Measurements from ENCODE around the gene PDE8A.

The PDE8A gene

DNA sequence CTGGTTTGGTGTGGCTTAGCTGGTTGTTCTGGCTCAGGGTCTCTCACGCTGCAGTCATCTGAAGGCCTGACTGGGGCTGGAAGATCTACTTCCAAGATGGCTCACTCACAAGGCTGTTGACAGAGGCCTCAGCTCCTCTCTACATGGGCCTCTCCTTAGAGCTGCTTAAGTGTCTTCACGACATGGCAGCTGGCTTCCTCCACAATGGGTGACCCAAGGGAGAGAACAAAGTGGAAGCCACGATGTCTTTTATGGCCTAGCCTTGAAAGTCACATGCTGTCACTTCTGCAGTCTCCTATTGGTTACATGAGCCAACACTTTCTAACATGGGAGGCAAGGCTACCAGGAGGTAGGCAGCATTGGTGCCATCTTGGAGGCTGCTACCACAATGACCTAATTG is 13.4 kb upstream of the PDE8A start (continued):
- TF ChIP-seq, protein P1, sequence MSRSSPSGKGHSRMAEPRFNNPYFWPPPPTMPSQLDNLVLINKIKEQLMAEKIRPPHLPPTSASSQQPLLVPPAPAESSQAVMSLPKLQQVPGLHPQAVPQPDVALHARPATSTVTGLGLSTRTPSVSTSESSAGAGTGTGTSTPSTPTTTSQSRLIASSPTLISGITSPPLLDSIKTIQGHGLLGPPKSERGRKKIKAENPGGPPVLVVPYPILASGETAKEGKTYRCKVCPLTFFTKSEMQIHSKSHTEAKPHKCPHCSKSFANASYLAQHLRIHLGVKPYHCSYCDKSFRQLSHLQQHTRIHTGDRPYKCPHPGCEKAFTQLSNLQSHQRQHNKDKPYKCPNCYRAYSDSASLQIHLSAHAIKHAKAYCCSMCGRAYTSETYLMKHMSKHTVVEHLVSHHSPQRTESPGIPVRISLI (tag by site-specific recombination; IDR thresholded peaks at IDR 0.05), result no peak
- TF ChIP-seq, protein P2, sequence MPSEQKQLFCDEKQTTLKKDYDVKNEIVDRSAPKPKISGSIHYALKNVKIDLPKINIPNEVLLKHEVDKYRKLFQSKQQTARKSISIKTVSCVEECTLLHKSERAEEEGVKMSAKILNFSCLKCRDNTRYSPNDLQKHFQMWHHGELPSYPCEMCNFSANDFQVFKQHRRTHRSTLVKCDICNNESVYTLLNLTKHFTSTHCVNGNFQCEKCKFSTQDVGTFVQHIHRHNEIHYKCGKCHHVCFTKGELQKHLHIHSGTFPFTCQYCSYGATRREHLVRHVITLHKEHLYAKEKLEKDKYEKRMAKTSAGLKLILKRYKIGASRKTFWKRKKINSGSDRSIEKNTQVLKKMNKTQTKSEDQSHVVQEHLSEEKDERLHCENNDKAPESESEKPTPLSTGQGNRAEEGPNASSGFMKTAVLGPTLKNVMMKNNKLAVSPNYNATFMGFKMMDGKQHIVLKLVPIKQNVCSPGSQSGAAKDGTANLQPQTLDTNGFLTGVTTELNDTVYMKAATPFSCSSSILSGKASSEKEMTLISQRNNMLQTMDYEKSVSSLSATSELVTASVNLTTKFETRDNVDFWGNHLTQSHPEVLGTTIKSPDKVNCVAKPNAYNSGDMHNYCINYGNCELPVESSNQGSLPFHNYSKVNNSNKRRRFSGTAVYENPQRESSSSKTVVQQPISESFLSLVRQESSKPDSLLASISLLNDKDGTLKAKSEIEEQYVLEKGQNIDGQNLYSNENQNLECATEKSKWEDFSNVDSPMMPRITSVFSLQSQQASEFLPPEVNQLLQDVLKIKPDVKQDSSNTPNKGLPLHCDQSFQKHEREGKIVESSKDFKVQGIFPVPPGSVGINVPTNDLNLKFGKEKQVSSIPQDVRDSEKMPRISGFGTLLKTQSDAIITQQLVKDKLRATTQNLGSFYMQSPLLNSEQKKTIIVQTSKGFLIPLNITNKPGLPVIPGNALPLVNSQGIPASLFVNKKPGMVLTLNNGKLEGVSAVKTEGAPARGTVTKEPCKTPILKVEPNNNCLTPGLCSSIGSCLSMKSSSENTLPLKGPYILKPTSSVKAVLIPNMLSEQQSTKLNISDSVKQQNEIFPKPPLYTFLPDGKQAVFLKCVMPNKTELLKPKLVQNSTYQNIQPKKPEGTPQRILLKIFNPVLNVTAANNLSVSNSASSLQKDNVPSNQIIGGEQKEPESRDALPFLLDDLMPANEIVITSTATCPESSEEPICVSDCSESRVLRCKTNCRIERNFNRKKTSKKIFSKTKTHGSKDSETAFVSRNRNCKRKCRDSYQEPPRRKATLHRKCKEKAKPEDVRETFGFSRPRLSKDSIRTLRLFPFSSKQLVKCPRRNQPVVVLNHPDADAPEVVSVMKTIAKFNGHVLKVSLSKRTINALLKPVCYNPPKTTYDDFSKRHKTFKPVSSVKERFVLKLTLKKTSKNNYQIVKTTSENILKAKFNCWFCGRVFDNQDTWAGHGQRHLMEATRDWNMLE (tag by site-specific recombination; conservative IDR thresholded peaks at IDR 0.05; ENCODE audit: low read depth), result no peak
- TF ChIP-seq ZNF133 (tag by site-specific recombination; IDR thresholded peaks at IDR 0.05) (no peak), ZNF621 (tag by site-specific recombination; IDR thresholded peaks at IDR 0.05) (no peak), ZNF701 (tag by site-specific recombination; IDR thresholded peaks at IDR 0.05) (no peak), ZBTB1 (tag by site-specific recombination; IDR thresholded peaks at IDR 0.05) (no peak), SALL2 (tag by site-specific recombination; IDR thresholded peaks at IDR 0.05; ENCODE audit: borderline replicate concordance) (no peak), ZNF747 (tag by site-specific recombination; IDR thresholded peaks at IDR 0.05) (no peak), ZNF707 (tag by site-specific recombination; IDR thresholded peaks at IDR 0.05) (no peak), GLIS2 (tag by site-specific recombination; IDR thresholded peaks at IDR 0.05) (no peak)
- TF ChIP-seq, protein P3, sequence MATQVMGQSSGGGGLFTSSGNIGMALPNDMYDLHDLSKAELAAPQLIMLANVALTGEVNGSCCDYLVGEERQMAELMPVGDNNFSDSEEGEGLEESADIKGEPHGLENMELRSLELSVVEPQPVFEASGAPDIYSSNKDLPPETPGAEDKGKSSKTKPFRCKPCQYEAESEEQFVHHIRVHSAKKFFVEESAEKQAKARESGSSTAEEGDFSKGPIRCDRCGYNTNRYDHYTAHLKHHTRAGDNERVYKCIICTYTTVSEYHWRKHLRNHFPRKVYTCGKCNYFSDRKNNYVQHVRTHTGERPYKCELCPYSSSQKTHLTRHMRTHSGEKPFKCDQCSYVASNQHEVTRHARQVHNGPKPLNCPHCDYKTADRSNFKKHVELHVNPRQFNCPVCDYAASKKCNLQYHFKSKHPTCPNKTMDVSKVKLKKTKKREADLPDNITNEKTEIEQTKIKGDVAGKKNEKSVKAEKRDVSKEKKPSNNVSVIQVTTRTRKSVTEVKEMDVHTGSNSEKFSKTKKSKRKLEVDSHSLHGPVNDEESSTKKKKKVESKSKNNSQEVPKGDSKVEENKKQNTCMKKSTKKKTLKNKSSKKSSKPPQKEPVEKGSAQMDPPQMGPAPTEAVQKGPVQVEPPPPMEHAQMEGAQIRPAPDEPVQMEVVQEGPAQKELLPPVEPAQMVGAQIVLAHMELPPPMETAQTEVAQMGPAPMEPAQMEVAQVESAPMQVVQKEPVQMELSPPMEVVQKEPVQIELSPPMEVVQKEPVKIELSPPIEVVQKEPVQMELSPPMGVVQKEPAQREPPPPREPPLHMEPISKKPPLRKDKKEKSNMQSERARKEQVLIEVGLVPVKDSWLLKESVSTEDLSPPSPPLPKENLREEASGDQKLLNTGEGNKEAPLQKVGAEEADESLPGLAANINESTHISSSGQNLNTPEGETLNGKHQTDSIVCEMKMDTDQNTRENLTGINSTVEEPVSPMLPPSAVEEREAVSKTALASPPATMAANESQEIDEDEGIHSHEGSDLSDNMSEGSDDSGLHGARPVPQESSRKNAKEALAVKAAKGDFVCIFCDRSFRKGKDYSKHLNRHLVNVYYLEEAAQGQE (tag by site-specific recombination; IDR thresholded peaks at IDR 0.05), result no peak
- TF ChIP-seq, protein P4, sequence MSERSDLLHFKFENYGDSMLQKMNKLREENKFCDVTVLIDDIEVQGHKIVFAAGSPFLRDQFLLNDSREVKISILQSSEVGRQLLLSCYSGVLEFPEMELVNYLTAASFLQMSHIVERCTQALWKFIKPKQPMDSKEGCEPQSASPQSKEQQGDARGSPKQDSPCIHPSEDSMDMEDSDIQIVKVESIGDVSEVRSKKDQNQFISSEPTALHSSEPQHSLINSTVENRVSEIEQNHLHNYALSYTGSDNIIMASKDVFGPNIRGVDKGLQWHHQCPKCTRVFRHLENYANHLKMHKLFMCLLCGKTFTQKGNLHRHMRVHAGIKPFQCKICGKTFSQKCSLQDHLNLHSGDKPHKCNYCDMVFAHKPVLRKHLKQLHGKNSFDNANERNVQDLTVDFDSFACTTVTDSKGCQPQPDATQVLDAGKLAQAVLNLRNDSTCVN (tag by site-specific recombination; optimal IDR thresholded peaks at IDR 0.05), result no peak
- TF ChIP-seq, protein P5, sequence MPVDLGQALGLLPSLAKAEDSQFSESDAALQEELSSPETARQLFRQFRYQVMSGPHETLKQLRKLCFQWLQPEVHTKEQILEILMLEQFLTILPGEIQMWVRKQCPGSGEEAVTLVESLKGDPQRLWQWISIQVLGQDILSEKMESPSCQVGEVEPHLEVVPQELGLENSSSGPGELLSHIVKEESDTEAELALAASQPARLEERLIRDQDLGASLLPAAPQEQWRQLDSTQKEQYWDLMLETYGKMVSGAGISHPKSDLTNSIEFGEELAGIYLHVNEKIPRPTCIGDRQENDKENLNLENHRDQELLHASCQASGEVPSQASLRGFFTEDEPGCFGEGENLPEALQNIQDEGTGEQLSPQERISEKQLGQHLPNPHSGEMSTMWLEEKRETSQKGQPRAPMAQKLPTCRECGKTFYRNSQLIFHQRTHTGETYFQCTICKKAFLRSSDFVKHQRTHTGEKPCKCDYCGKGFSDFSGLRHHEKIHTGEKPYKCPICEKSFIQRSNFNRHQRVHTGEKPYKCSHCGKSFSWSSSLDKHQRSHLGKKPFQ (tag by site-specific recombination; IDR thresholded peaks at IDR 0.05), result no peak
- TF ChIP-seq, protein P6, sequence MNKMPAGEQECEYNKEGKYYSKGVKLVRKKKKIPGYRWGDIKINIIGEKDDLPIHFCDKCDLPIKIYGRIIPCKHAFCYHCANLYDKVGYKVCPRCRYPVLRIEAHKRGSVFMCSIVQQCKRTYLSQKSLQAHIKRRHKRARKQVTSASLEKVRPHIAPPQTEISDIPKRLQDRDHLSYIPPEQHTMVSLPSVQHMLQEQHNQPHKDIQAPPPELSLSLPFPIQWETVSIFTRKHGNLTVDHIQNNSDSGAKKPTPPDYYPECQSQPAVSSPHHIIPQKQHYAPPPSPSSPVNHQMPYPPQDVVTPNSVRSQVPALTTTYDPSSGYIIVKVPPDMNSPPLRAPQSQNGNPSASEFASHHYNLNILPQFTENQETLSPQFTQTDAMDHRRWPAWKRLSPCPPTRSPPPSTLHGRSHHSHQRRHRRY (tag by site-specific recombination; IDR thresholded peaks at IDR 0.05), result no peak
- TF ChIP-seq, protein P7, sequence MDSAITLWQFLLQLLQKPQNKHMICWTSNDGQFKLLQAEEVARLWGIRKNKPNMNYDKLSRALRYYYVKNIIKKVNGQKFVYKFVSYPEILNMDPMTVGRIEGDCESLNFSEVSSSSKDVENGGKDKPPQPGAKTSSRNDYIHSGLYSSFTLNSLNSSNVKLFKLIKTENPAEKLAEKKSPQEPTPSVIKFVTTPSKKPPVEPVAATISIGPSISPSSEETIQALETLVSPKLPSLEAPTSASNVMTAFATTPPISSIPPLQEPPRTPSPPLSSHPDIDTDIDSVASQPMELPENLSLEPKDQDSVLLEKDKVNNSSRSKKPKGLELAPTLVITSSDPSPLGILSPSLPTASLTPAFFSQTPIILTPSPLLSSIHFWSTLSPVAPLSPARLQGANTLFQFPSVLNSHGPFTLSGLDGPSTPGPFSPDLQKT (IDR thresholded peaks at IDR 0.05; ENCODE audit: borderline replicate concordance, low read depth, low read length), result no peak
